HG03135 (cell line): Measurements from ENCODE around the gene PITPNB.

ENCODE experiments used
- ATAC-seq: cut with Tn5 transposase; IDR thresholded peaks from one replicate; pipeline ENCODE4 v1.9.1; 2021; ENCODE audit warnings: mild to moderate bottlenecking, moderate library complexity; ENCODE audit not compliant: unreplicated experiment

The PITPNB gene

GRCh38 chr22:27863001-27863400 lies 56.1 kb downstream of the PITPNB start:
- ATAC-seq, result no peak

GRCh38 chr22:27859336-27859735 lies 59.7 kb downstream of the PITPNB start:
- no peak for ATAC-seq

GRCh38 chr22:27858626-27859025 lies 60.4 kb downstream of the PITPNB start:
- ATAC-seq, result no peak

- ATAC-seq, result no peak
Observed at GRCh38 chr22:27857443-27857842, 61.6 kb downstream of the PITPNB start.

GRCh38 chr22:27856386-27856785 lies 62.7 kb downstream of the PITPNB start:
- ATAC-seq, result no peak

GRCh38 chr22:27853424-27853823 lies 65.6 kb downstream of the PITPNB start:
- ATAC-seq, result no peak

- no peak for ATAC-seq
Observed at GRCh38 chr22:27851974-27852746, 66.9 kb downstream of the PITPNB start.

- ATAC-seq, result no peak
Observed at GRCh38 chr22:27850000-27850521, 69.0 kb downstream of the PITPNB start.

GRCh38 chr22:27848005-27848404 lies 71.1 kb downstream of the PITPNB start:
- no peak for ATAC-seq

GRCh38 chr22:27846910-27847309 lies 72.1 kb downstream of the PITPNB start:
- no peak for ATAC-seq

GRCh38 chr22:27846248-27846757 lies 72.8 kb downstream of the PITPNB start:
- no peak for ATAC-seq

- ATAC-seq, result no peak
Observed at GRCh38 chr22:27845644-27846043, 73.4 kb downstream of the PITPNB start.

GRCh38 chr22:27844656-27845591 lies 74.1 kb downstream of the PITPNB start:
- ATAC-seq, result no peak

- no peak for ATAC-seq
Observed at GRCh38 chr22:27844256-27844655, 74.8 kb downstream of the PITPNB start.

GRCh38 chr22:27843441-27843840 lies 75.6 kb downstream of the PITPNB start:
- no peak for ATAC-seq

- no peak for ATAC-seq
Observed at GRCh38 chr22:27842669-27843431, 76.2 kb downstream of the PITPNB start.

GRCh38 chr22:27842201-27842600 lies 76.9 kb downstream of the PITPNB start:
- no peak for ATAC-seq

- ATAC-seq, result no peak
Observed at GRCh38 chr22:27840436-27840835, 78.6 kb downstream of the PITPNB start.

- ATAC-seq, result no peak
Observed at GRCh38 chr22:27839057-27839660, 79.9 kb downstream of the PITPNB start.

GRCh38 chr22:27836181-27836580 lies 82.9 kb downstream of the PITPNB start:
- ATAC-seq, result no peak
